Ishikawa (cell line): ENCODE data around the gene RAX2.

Source experiments
- CEBPB ChIP-seq: IDR thresholded peaks from 2 replicates; pipeline ENCODE4 v1.6.1; 2012
- CREB1 ChIP-seq: IDR thresholded peaks from 2 replicates; pipeline ENCODE4 v1.6.1; 2012; ENCODE audit warnings: low read depth
- EGR1 ChIP-seq: IDR thresholded peaks from 2 replicates; pipeline ENCODE4 v1.6.1; 2012
- EP300 ChIP-seq: IDR thresholded peaks from 2 replicates; pipeline ENCODE4 v1.6.1; 2012; ENCODE audit warnings: borderline replicate concordance
- FOXM1 ChIP-seq: IDR thresholded peaks from 2 replicates; pipeline ENCODE4 v1.6.1; 2012; ENCODE audit warnings: low read depth, borderline replicate concordance
- NFIC ChIP-seq: IDR thresholded peaks from 2 replicates; pipeline ENCODE4 v1.6.1; 2012
- RAD21 ChIP-seq: IDR thresholded peaks from 2 replicates; pipeline ENCODE4 v1.6.1; 2012; ENCODE audit warnings: low read depth
- TAF1 ChIP-seq: IDR thresholded peaks from 2 replicates; pipeline ENCODE4 v1.6.1; 2012; ENCODE audit warnings: low read depth, mild to moderate bottlenecking
- TCF12 ChIP-seq: IDR thresholded peaks from 2 replicates; pipeline ENCODE4 v1.6.1; 2012; ENCODE audit warnings: low read depth
- TEAD4 ChIP-seq: IDR thresholded peaks from 2 replicates; pipeline ENCODE4 v1.6.1; 2012
- USF1 ChIP-seq: IDR thresholded peaks from 2 replicates; pipeline ENCODE4 v1.6.1; 2012
- YY1 ChIP-seq: IDR thresholded peaks from 2 replicates; pipeline ENCODE4 v1.6.1; 2012; ENCODE audit warnings: low read depth
- ZBTB7A ChIP-seq: IDR thresholded peaks from 2 replicates; pipeline ENCODE4 v1.6.1; 2012; ENCODE audit warnings: low read depth
- TF ChIP-seq, protein P1 (sequence below): IDR thresholded peaks from 2 replicates; pipeline ENCODE4 v1.6.1; 2012; ENCODE audit warnings: low read depth, mild to moderate bottlenecking

- TF ChIP-seq TAF1 (no peak), YY1 (no peak), CEBPB (no peak), RAD21 (no peak), USF1 (no peak), EP300 (no peak), TCF12 (no peak), CREB1 (no peak), NFIC (no peak), ZBTB7A (no peak), FOXM1 (no peak), TEAD4 (no peak), EGR1 (no peak)
- TF ChIP-seq, protein P1, sequence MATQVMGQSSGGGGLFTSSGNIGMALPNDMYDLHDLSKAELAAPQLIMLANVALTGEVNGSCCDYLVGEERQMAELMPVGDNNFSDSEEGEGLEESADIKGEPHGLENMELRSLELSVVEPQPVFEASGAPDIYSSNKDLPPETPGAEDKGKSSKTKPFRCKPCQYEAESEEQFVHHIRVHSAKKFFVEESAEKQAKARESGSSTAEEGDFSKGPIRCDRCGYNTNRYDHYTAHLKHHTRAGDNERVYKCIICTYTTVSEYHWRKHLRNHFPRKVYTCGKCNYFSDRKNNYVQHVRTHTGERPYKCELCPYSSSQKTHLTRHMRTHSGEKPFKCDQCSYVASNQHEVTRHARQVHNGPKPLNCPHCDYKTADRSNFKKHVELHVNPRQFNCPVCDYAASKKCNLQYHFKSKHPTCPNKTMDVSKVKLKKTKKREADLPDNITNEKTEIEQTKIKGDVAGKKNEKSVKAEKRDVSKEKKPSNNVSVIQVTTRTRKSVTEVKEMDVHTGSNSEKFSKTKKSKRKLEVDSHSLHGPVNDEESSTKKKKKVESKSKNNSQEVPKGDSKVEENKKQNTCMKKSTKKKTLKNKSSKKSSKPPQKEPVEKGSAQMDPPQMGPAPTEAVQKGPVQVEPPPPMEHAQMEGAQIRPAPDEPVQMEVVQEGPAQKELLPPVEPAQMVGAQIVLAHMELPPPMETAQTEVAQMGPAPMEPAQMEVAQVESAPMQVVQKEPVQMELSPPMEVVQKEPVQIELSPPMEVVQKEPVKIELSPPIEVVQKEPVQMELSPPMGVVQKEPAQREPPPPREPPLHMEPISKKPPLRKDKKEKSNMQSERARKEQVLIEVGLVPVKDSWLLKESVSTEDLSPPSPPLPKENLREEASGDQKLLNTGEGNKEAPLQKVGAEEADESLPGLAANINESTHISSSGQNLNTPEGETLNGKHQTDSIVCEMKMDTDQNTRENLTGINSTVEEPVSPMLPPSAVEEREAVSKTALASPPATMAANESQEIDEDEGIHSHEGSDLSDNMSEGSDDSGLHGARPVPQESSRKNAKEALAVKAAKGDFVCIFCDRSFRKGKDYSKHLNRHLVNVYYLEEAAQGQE, result no peak
These were observed 20.1 kb upstream of the RAX2 start for GRCh38 chr19:3792114-3792513.
